Measurements from ENCODE around the gene ATG12. TPM values are rescaled to one million over a fixed set of nuclear protein-coding genes. Genes with fewer than 3 reads are reported as not detected.
"Not testable (repeated sequence)": the region's sequence is repeated elsewhere in the genome, so short reads cannot be mapped to it uniquely, and the experiment has no call there.

Gene ATG12
- 10 to 100 TPM; 37.1 to 46.1 (median 41.8) TPM for total RNA-seq

GRCh38 chr5:115841382-115842088 lies at the start of gene ATG12, which contains the start of gene AP3S1:
Gene ATG12 (minus strand): TSS chr5:115841565. CDS start chr5:115841552, 13 bp downstream.
Gene AP3S1 (plus strand): TSS chr5:115841935. CDS start chr5:115842038, 103 bp downstream.
- Histone ChIP-seq H3K4me1 (peaks cover 0 to 32% (median 13%) of the 10 kb centered on the region in 4 donors), H3K4me3 (peak within 1 kb of the TSS; percentile 73 to 98 (median 85)), H3K36me3 (peaks cover 0 to 11% (median 0%) of the 10 kb centered on the region in 3 donors), H3K27ac (peak within 1 kb of the TSS; percentile 91 to 97 (median 94)), H3K9me3 (no peaks in the 10 kb centered on the region), H3K27me3 (no peaks in the 10 kb centered on the region)
- TF ChIP-seq CTCF (IDR thresholded peaks at IDR 0.05): no peak
- peak; percentile 82 to 85 for TF ChIP-seq POLR2A (IDR thresholded peaks at IDR 0.05)
- peak; percentile 90 to 96 (median 95) for DNase-seq

DNA sequence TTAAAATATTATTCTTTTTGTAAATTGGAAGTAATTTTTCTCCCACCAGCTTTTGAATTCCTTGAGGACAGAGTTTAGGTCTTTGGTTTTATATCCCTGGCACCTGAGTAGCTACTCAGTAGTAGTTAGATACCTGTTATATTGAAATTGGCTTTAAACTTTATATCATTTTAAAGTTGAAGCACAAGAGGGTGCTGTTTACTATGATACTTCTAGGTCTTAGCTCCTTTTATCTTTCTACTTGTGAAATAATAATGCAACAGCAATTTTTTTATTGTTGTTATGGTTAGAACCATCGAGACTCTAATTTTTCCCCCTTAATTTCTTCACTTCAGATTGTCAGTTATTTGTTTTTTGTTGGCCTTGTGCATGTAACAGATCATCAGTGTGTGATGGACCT lies 46.7 kb upstream of the ATG12 start:
- Histone ChIP-seq H3K36me3 (peaks cover 0 to 5% (median 0%) of the 10 kb centered on the region in 3 donors), H3K9me3 (no peaks in the 10 kb centered on the region), H3K4me3 (no peak overlapping the region), H3K27me3 (no peaks in the 10 kb centered on the region), H3K27ac (no peak overlapping the region), H3K4me1 (peaks cover 0 to 4% (median 0%) of the 10 kb centered on the region in 4 donors)
- TF ChIP-seq CTCF (IDR thresholded peaks at IDR 0.05) (peak in 3 of 6 experiments; percentile 24 to 39 (median 28)), POLR2A (IDR thresholded peaks at IDR 0.05) (no peak)
- no peak for DNase-seq

- peak in 2 of 3 donors; percentile 57 to 79 for DNase-seq
- H3K27ac ChIP-seq: peak overlapping the region in 2 of 4 donors; percentile 42 to 80
- not testable (repeated sequence) for H3K4me1 ChIP-seq, H3K4me3 ChIP-seq, H3K9me3 ChIP-seq, H3K27me3 ChIP-seq
- peaks cover 0 to 12% (median 0%) of the 10 kb centered on the region in 3 donors for H3K36me3 ChIP-seq
Measured at GRCh38 chr5:115885208-115885607, 43.8 kb upstream of the ATG12 start.

- H3K4me3 ChIP-seq: no peak overlapping the region
- H3K4me1 ChIP-seq: peaks cover 0 to 4% (median 0%) of the 10 kb centered on the region in 4 donors
- TF ChIP-seq POLR2A (IDR thresholded peaks at IDR 0.05) (no peak), CTCF (IDR thresholded peaks at IDR 0.05) (no peak)
- no peaks in the 10 kb centered on the region for H3K27me3 ChIP-seq
- peak overlapping the region in 2 of 4 donors; percentile 40 to 61 for H3K27ac ChIP-seq
- DNase-seq: no peak
- no peaks in the 10 kb centered on the region for H3K9me3 ChIP-seq
- peaks cover 0 to 12% (median 0%) of the 10 kb centered on the region in 3 donors for H3K36me3 ChIP-seq
Measured at GRCh38 chr5:115884704-115885103, 43.3 kb upstream of the ATG12 start.

GRCh38 chr5:115882434-115882833 lies 41.1 kb upstream of the ATG12 start:
- H3K27me3 ChIP-seq, H3K27ac ChIP-seq, H3K9me3 ChIP-seq, H3K4me3 ChIP-seq, DNase-seq, H3K4me1 ChIP-seq: not testable (repeated sequence)
- H3K36me3 ChIP-seq: peaks cover 0 to 12% (median 0%) of the 10 kb centered on the region in 3 donors

GRCh38 chr5:115877342-115877741 lies 36.0 kb upstream of the ATG12 start:
- H3K27ac ChIP-seq, H3K27me3 ChIP-seq, H3K36me3 ChIP-seq, H3K4me1 ChIP-seq, H3K9me3 ChIP-seq, DNase-seq, H3K4me3 ChIP-seq: not testable (repeated sequence)

GRCh38 chr5:115875447-115875846 lies 34.1 kb upstream of the ATG12 start:
- no peak overlapping the region for H3K4me3 ChIP-seq
- H3K27me3 ChIP-seq: no peaks in the 10 kb centered on the region
- H3K4me1 ChIP-seq: no peaks in the 10 kb centered on the region
- no peaks in the 10 kb centered on the region for H3K9me3 ChIP-seq
- no peak for TF ChIP-seq POLR2A (IDR thresholded peaks at IDR 0.05)
- no peak for TF ChIP-seq CTCF (IDR thresholded peaks at IDR 0.05)
- no peak overlapping the region for H3K27ac ChIP-seq
- H3K36me3 ChIP-seq: peaks cover 0 to 17% (median 0%) of the 10 kb centered on the region in 3 donors
- no peak for DNase-seq

Measured in Peyer's patch (tissue), 4 donors.